NT2/D1 (cell line): ENCODE measurements around the gene ATP11C.
"Not testable (repeated sequence)": the region's sequence is repeated elsewhere in the genome, so short reads cannot be mapped to it uniquely, and the experiment has no call there.

ENCODE experiments used
- DNase-seq: peaks from one replicate; pipeline ENCODE4 v3.0.0-alpha.2; 2011; ENCODE audit warnings: low read depth, low spot score
- H3K27me3 ChIP-seq: 2 replicates; pipeline ENCODE4 v1.6.0; 2011; ENCODE audit warnings: mild to moderate bottlenecking; ENCODE audit not compliant: insufficient read length, insufficient read depth
- H3K36me3 ChIP-seq: 2 replicates; pipeline ENCODE4 v1.6.1; 2011; ENCODE audit warnings: mild to moderate bottlenecking, low read length, mixed read lengths; ENCODE audit not compliant: insufficient read depth, insufficient read length
- H3K4me1 ChIP-seq: 2 replicates; pipeline ENCODE4 v1.5.1; 2011; ENCODE audit not compliant: insufficient read depth, insufficient read length
- H3K4me3 ChIP-seq: 2 replicates; pipeline ENCODE4 v1.5.1; 2011; ENCODE audit warnings: low read depth; ENCODE audit not compliant: insufficient read length
- H3K9ac ChIP-seq: 2 replicates; pipeline ENCODE4 v1.6.0; 2011; ENCODE audit warnings: low read depth; ENCODE audit not compliant: insufficient read length
- H3K9me3 ChIP-seq: 2 replicates; pipeline ENCODE4 v1.5.1; 2011; ENCODE audit warnings: mild to moderate bottlenecking, low read length; ENCODE audit not compliant: insufficient read depth
- SUZ12 ChIP-seq: IDR thresholded peaks from 2 replicates; pipeline ENCODE4 v1.6.1; 2011; ENCODE audit not compliant: insufficient read length, insufficient read depth; ENCODE audit errors: extremely low read depth
- YY1 ChIP-seq: IDR thresholded peaks from 2 replicates; pipeline ENCODE4 v1.6.1; 2011; ENCODE audit not compliant: insufficient read length, insufficient read depth
- ZNF274 ChIP-seq: IDR thresholded peaks from 2 replicates; pipeline ENCODE4 v1.6.1; 2011; ENCODE audit warnings: mild to moderate bottlenecking, low read depth, low read length

The ATP11C gene

GRCh38 chrX:139708067-139708466 lies 224.8 kb downstream of the ATP11C start, which contains the start of gene MCF2:
Gene MCF2 (minus strand): TSS chrX:139708167. CDS start chrX:139651744, 56,423 bp downstream.
- no peak for TF ChIP-seq YY1
- TF ChIP-seq SUZ12: no peak
- TF ChIP-seq ZNF274: no peak
- no peaks in the 10 kb centered on the region for H3K36me3 ChIP-seq
- no peaks in the 10 kb centered on the region for H3K4me1 ChIP-seq
- H3K9me3 ChIP-seq: no peaks in the 10 kb centered on the region
- DNase-seq: no peak
- H3K4me3 ChIP-seq: no peak within 1 kb of the TSS
- H3K27me3 ChIP-seq: no peaks in the 10 kb centered on the region
- no peak within 1 kb of the TSS for H3K9ac ChIP-seq

- Histone ChIP-seq H3K27me3 (no peaks in the 10 kb centered on the region), H3K9me3 (no peaks in the 10 kb centered on the region), H3K4me1 (no peaks in the 10 kb centered on the region), H3K36me3 (no peaks in the 10 kb centered on the region), H3K4me3 (no peak overlapping the region), H3K9ac (no peak overlapping the region)
- TF ChIP-seq YY1 (no peak), SUZ12 (no peak), ZNF274 (no peak)
- no peak for DNase-seq
Observed at GRCh38 chrX:139702658-139703057, 230.2 kb downstream of the ATP11C start.

- no peak for TF ChIP-seq ZNF274
- no peak for TF ChIP-seq YY1
- TF ChIP-seq SUZ12: no peak
- DNase-seq: no peak
- Histone ChIP-seq H3K4me3 (no peak overlapping the region), H3K4me1 (no peaks in the 10 kb centered on the region), H3K36me3 (no peaks in the 10 kb centered on the region), H3K9me3 (no peaks in the 10 kb centered on the region), H3K9ac (no peak overlapping the region), H3K27me3 (peaks cover 25% of the 10 kb centered on the region)
Observed at GRCh38 chrX:139692908-139693307, 239.9 kb downstream of the ATP11C start.

GRCh38 chrX:139692506-139692849 lies 240.4 kb downstream of the ATP11C start:
- no peak for TF ChIP-seq SUZ12
- H3K9me3 ChIP-seq: no peaks in the 10 kb centered on the region
- peaks cover 25% of the 10 kb centered on the region for H3K27me3 ChIP-seq
- no peaks in the 10 kb centered on the region for H3K36me3 ChIP-seq
- no peak overlapping the region for H3K9ac ChIP-seq
- no peak for DNase-seq
- no peaks in the 10 kb centered on the region for H3K4me1 ChIP-seq
- peak overlapping the region; percentile 39 for H3K4me3 ChIP-seq

GRCh38 chrX:139691843-139692505 lies 240.9 kb downstream of the ATP11C start:
- no peaks in the 10 kb centered on the region for H3K9me3 ChIP-seq
- H3K4me3 ChIP-seq: peak overlapping the region; percentile 39
- H3K27me3 ChIP-seq: peaks cover 25% of the 10 kb centered on the region
- TF ChIP-seq SUZ12 (no peak), ZNF274 (no peak), YY1 (no peak)
- no peaks in the 10 kb centered on the region for H3K4me1 ChIP-seq
- no peak for DNase-seq
- no peaks in the 10 kb centered on the region for H3K36me3 ChIP-seq
- peak overlapping the region; percentile 70 for H3K9ac ChIP-seq

GRCh38 chrX:139691493-139691842 lies 241.4 kb downstream of the ATP11C start:
- TF ChIP-seq ZNF274 (no peak), YY1 (no peak), SUZ12 (no peak)
- no peak for DNase-seq
- no peak overlapping the region for H3K9ac ChIP-seq
- no peaks in the 10 kb centered on the region for H3K9me3 ChIP-seq
- H3K4me1 ChIP-seq: no peaks in the 10 kb centered on the region
- peak overlapping the region; percentile 39 for H3K4me3 ChIP-seq
- H3K36me3 ChIP-seq: no peaks in the 10 kb centered on the region
- peaks cover 25% of the 10 kb centered on the region for H3K27me3 ChIP-seq

- H3K4me1 ChIP-seq, H3K27me3 ChIP-seq, H3K9ac ChIP-seq, DNase-seq, H3K36me3 ChIP-seq, H3K4me3 ChIP-seq, H3K9me3 ChIP-seq: not testable (repeated sequence)
Observed at GRCh38 chrX:139685175-139685574, 247.7 kb downstream of the ATP11C start.

GRCh38 chrX:139680356-139680755 lies 252.5 kb downstream of the ATP11C start:
- no peak overlapping the region for H3K4me3 ChIP-seq
- H3K36me3 ChIP-seq: no peaks in the 10 kb centered on the region
- H3K9ac ChIP-seq: no peak overlapping the region
- no peak for DNase-seq
- no peaks in the 10 kb centered on the region for H3K9me3 ChIP-seq
- no peaks in the 10 kb centered on the region for H3K27me3 ChIP-seq
- no peak for TF ChIP-seq YY1
- TF ChIP-seq SUZ12: no peak
- TF ChIP-seq ZNF274: no peak
- no peaks in the 10 kb centered on the region for H3K4me1 ChIP-seq
